Fibroblast of upper back skin (primary cell): ENCODE data around the gene PTPN9.
A peak's percentile ranks its signal among the peaks of the same experiment; 100 is the strongest.
"Not testable (repeated sequence)": the region's sequence is repeated elsewhere in the genome, so short reads cannot be mapped to it uniquely, and the experiment has no call there.

ENCODE experiments used
- DNase-seq: peaks from one replicate; pipeline ENCODE4 v3.0.0-alpha.2; 2013

Gene PTPN9

DNA sequence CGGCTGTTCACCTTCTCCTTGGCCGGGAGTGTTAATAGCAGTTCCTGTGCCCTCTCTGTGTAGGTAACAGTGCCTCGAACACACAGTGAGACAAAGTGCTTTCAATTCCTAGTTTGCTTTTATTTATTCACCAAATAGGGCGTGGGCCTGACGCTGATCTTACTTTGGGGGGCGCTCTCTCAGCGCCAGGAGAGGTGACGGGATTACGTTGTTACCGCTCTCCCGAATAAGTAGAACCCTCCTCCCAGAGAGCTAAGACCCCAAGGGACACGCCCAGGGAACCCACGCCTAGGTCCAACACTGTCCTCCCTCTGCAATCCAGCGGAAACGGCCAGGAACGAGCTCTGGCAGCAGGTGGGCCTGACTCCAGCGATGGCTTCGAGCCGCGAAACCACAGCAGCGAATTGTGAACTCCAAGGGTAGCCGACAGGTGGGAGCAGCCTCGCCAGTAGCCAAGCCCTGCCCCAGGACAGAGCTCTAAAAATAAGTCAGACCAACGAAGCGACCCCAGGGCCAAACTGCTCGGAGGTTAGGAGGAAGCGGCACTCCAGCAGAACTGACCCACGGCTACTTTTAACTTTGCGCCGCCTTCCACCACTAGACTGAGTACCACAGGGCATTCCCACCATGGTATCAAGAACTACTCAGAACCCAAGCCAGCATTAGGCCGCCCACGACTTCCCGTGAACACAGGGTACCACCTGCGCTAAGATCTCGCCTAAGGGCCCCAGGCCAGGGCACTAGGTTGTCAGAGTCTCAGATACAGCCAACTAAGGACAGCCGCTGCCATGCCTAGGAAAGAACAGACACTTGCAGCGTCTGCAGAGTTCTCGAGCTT, 126.0 kb downstream of the PTPN9 start:
- peak; percentile 26 for DNase-seq

DNA sequence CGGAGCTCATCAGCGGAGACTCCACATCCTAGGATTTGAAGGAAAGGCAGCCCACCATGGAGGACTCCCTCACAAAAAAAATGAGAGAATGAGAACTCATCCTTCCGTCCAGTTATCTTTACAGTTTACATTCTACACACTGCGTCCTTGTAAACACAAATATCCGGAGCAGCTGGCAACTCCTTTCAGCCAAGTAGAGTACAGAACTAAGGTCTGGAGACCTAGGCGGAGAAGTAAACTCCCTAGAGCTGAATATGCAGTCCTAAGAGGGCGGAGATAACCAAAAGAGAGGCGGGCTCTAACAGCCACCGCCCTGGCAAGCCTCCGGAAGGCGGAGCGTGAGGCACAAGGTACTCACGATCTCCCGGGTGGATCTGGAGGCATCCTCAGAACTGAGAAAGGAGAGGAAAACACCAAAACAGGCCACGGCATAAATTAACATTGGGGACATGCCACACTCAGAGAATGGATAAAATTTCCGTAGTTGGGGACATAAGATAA, 126.7 kb downstream of the PTPN9 start:
- DNase-seq: peak; percentile 78

GRCh38 chr15:75451674-75452363, 127.3 kb downstream of the PTPN9 start, which contains the start of gene SIN3A:
SIN3A (minus strand) TSS chr15:75451690; CDS start chr15:75430375, 21,315 bp downstream.
- peak; percentile 100 for DNase-seq

GRCh38 chr15:75451202-75451673, 127.9 kb downstream of the PTPN9 start:
- no peak for DNase-seq

- DNase-seq: peak; percentile 98
Observed at GRCh38 chr15:75450307-75451201, 128.6 kb downstream of the PTPN9 start.

DNA sequence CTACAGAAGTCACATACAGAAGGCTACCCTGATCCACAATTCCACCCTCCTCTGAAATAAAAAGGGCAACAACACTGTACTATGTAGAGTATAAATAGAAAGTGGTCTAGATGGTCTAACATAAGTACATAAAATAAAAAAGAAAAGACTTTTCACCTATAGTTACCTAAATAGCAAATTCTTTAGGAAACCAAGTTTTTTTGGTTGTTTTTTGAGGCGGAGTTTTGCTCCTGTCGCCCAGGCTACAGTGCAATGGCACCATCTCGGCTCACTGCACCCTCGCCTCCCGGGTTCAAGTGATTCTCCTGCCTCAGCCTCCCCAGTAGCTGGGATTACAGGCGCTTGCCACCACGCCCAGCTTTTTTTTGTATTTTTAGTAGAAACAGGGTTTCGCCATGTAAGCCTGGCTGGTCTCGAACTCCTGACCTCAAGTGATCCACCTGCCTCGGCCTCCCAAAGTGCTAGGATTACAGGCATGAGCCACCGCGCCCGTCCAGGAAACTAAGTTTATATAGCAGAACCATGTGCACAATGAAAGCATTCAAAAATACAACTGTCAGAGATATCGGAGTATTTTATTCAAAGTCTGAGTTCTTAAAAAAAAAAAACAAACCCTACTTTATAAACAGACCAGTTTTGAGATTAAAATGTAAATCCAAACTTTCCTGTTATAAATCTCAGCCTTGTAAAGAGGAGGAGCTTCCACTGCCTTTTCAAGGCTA, 129.4 kb downstream of the PTPN9 start:
- DNase-seq: no peak

DNA sequence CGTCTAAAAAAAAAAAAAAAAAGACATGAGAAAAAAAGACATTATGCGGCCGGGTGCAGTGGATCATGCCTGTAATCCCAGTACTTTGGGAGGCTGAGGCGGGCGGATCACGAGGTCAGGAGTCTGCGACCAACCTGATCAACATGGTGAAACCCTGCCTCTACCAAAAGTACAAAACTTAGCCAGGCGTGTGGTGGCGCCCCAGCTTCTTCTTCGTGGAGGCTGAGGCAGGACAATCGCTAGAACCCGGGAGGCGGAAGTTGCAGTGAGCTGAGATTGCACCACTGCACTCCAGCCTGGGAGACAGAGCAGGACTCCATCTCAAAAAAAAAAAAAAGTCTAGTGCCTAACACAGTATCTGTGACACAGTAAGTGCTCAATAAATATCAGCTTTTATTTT, 130.9 kb downstream of the PTPN9 start:
- not testable (repeated sequence) for DNase-seq

- DNase-seq: no peak
Observed at GRCh38 chr15:75446151-75446550, 133.0 kb downstream of the PTPN9 start.

DNA sequence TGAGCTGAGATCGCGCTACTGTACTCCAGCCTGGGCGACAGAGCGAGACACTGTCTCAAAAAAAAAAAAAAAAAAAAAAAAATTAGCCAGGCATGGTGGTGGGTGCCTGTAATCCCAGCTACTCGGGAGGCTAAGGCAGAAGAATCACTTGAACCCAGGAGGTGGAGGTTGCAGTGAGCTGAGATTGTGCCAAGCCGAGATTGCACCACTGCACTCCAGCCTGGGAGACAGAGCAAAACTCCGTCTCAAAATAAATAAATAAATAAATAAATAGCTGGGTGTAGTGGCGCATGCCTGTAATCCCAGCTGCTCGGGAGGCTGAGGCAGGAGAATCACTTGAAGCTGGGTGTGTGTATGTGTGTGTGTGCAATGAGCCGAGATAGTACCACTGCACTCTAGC, 133.8 kb downstream of the PTPN9 start:
- DNase-seq: not testable (repeated sequence)

- peak; percentile 63 for DNase-seq
Observed at GRCh38 chr15:75443972-75444453, 135.1 kb downstream of the PTPN9 start.

DNA sequence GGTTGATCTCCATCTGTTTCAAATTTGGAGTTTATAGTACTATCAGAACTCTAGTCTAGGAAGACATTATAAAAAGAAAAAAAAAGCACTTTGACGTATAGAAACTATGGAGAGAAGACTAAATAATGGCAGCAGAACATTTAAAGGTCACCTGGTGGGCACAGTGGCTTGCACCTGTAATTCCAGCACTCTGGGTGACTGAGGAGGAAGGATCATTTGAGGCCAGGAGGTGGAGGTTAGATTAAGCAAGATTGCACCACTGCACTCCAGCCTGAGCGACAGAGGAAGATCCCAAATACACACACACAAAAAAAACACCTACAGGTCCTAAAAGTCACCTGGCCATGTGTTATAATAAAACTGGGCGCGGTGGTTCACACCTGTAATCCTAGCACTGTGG, 141.4 kb downstream of the PTPN9 start:
- DNase-seq: no peak

- DNase-seq: no peak
Observed at GRCh38 chr15:75436881-75437280, 142.2 kb downstream of the PTPN9 start.

DNA sequence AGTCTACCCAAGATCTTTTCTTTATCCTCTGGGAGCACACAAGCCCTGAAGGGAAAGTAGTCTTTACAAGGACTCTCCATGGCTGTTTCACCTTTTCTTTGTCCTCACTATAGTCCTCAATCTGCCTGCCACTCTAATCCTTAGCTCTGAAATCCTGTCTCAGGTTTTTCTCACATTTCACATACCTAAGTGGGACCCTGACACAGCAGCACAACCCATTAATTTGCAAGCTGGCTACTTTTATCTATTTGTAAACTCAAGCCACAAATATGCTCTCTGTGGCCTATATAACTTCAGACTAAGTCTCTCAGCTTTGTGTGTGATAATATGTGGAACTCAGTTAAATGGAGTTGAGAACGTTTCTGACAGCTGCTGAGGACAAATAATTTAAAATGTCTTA, 147.4 kb downstream of the PTPN9 start:
- DNase-seq: peak; percentile 5

DNA sequence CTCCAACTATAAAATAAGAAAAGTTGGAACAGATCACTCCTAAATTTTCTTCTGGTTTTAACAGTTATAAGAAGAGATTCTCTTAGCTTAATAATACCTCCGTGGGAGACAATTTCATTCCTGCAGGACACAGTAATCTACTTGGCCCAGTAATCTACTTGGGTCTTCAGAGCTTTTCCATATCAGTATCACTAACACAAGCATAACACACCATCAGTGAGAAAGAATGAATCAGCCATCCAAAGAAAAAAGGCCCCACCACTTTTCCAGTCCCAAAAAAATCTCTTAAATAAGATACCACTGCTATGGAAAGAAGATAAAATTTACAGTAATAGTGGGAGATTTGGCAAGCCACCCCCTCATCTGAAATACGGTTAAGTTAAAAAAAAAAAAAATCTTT, 147.8 kb downstream of the PTPN9 start:
- DNase-seq: no peak

DNA sequence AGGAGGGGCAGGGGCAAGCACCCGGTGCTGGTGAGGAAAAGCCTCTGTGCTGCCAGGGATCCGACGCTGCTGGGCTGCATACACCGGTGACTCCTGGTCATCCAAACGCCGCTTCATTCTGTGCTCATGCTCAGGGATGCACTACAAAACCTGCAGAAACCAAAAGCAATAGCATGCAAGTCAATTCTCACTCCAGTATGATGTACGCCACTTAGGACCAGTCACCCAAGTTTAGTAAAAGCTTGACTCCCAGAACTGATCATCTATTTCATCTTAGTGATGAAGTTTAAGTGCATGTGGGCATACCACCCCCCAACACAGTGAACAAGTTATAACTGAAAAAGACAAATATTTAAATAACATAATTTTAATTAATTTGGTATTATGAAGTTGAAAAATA, 148.9 kb downstream of the PTPN9 start:
- no peak for DNase-seq

DNA sequence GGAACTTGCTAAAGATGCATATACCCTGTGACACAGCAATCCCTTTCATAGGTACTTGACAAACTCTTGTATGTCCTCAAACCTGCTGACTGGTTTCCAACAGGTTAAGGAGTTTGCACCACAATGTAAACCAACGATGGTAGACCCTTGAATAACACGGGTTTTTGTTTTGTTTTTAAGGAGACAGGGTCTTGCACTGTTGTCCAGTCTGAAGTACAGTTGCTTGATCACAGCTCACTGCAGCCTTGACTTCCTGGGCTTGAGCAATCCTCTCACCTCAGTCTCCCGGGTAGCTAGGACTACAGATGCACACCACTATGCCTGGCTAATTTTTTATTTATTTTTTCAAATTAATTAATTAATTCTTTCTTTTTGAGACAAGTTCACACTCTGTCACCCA, 151.0 kb downstream of the PTPN9 start:
- no peak for DNase-seq

GRCh38 chr15:75425966-75426500, 153.1 kb downstream of the PTPN9 start:
- DNase-seq: no peak

- DNase-seq: no peak
Observed at GRCh38 chr15:75422554-75422953, 156.6 kb downstream of the PTPN9 start.

- DNase-seq: no peak
Observed at GRCh38 chr15:75420698-75421097, 158.4 kb downstream of the PTPN9 start.

DNA sequence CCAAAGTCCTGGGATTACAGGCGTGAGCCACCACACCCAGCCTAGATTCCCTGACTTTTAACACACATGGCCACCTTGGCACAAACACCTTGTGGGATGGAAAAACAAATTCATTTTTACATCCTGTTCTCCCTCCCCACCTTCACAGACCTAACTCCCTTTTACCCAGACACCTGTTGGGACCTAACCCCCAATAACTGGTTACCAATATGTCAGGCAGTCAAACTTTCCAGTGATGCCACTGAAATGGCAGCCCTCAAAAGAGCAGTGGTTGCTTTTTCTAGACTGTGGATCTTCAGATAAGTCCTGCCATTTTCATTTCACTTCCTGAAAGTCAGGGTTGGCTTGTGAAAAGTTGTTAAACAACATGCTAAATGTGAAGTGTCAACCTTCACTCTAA, 162.5 kb downstream of the PTPN9 start:
- no peak for DNase-seq
